K562 (cell line): ENCODE data around the gene MECR. TPM values are rescaled to one million over a fixed set of nuclear protein-coding genes. Genes with fewer than 3 reads are reported as not detected.

Experiments used
- HNRNPLL ChIP-seq: fragments of 200-400 bp; formaldehyde crosslinking; IDR thresholded peaks from 2 replicates; pipeline ENCODE4 v1.6.1; 2017; ENCODE audit warnings: low read length, low read depth, mild to moderate bottlenecking; ENCODE audit not compliant: poor library complexity, severe bottlenecking
- HOXB6 ChIP-seq: fragments of 250-450 bp; sonication (Bioruptor Pico); IDR thresholded peaks from 2 replicates; pipeline ENCODE4 v1.5.1; 2022; ENCODE audit warnings: mild to moderate bottlenecking, borderline replicate concordance
- NONO ChIP-seq, 2 experiments: fragments of 200-400 bp in 1 of 2; fragments of 450-650 bp in 1 of 2; formaldehyde crosslinking in 1 of 2; IDR thresholded peaks; 2 replicates each; pipeline ENCODE4 v1.6.1; 2017; ENCODE audit warnings: low read depth in 2 of 2, mild to moderate bottlenecking in 2 of 2, moderate library complexity in 2 of 2, low read length in 1 of 2
- POLR2AphosphoS2 ChIP-seq: IDR thresholded peaks from 2 replicates; pipeline ENCODE4 v1.6.1; 2012; ENCODE audit warnings: low read length, improper control_type of control experiment
- POLR2B ChIP-seq: fragments of 450-650 bp; IDR thresholded peaks from 2 replicates; pipeline ENCODE4 v1.6.1; 2018; ENCODE audit warnings: low read depth; ENCODE audit not compliant: partially characterized antibody
- RFX7 ChIP-seq: fragments of 250-450 bp; sonication (Bioruptor Pico); IDR thresholded peaks from 2 replicates; pipeline ENCODE4 v1.5.1; 2021; ENCODE audit warnings: mild to moderate bottlenecking
- RUNX1 ChIP-seq: sonication (generic); IDR thresholded peaks from 2 replicates; pipeline ENCODE4 v1.6.1; 2016; ENCODE audit warnings: antibody characterized with exemption, low read depth
- SMAD2 ChIP-seq: fragments of 150-350 bp; IDR thresholded peaks from 2 replicates; pipeline ENCODE4 v1.6.1; 2014; ENCODE audit warnings: low read depth, mild to moderate bottlenecking, low read length
- TCF7L2 ChIP-seq: fragments of 150-350 bp; IDR thresholded peaks from 2 replicates; pipeline ENCODE4 v1.6.1; 2016; ENCODE audit warnings: low read depth, mild to moderate bottlenecking, low read length, moderate library complexity
- ZNF507 ChIP-seq: conservative IDR thresholded peaks from 2 replicates; pipeline ENCODE4 v1.6.1; 2017; ENCODE audit warnings: missing genetic modification characterization, missing compliant biosample characterization
- polyA plus RNA-seq, 8 experiments: library from polyadenylated mRNA; depleted of rRNA in 4 of 8; stranded (reverse) in 5 of 8; unstranded in 3 of 8; fragments of >200 nt; fragmentation: Nextera tagmentation in 2 of 8; fragmentation: Illumina TruSeq in 1 of 8; extraction: Ambion mirVana in 2 of 8; extraction: Trizol in 1 of 8; gene quantifications; 2 replicates each; pipeline versions ENCODE4 v1.2.1 to v1.2.3, GENCODE V29; 2011 to 2014; ENCODE audit warnings: inconsistent platforms in 1 of 8, missing spikeins in 1 of 8
- total RNA-seq, 7 experiments: library from RNA; depleted of rRNA in 6 of 7; stranded (reverse); fragments of >200 nt in 6 of 7; fragmentation: Illumina TruSeq in 2 of 7; extraction: Trizol in 2 of 7; gene quantifications; 2 replicates each; pipeline versions ENCODE4 v1.2.1 to v1.2.3, GENCODE V29; 2011 to 2021; ENCODE audit warnings: low replicate concordance in 1 of 7
- TF ChIP-seq, protein P1 (sequence below), 2 experiments: fragments of 250-450 bp in 1 of 2; fragments of 450-650 bp in 1 of 2; sonication (Bioruptor Pico) in 1 of 2; IDR thresholded peaks; 2 replicates each; pipeline versions ENCODE4 v1.6.1 to v1.8.0; 2016 to 2021; ENCODE audit warnings: mild to moderate bottlenecking in 2 of 2, moderate library complexity in 2 of 2, missing compliant biosample characterization in 1 of 2, missing genetic modification characterization in 1 of 2
- TF ChIP-seq, protein P2 (sequence below), 2 experiments: fragments of 450-650 bp in 1 of 2; sonication (generic) in 1 of 2; formaldehyde crosslinking; conservative IDR thresholded peaks; 2 replicates each; pipeline versions ENCODE4 v1.4.0 to v1.8.1; 2020 to 2022; ENCODE audit warnings: mild to moderate bottlenecking in 1 of 2, missing genetic modification reagents in 1 of 2
- TF ChIP-seq, protein P3 (sequence below): fragments of 450-650 bp; IDR thresholded peaks from 2 replicates; pipeline ENCODE4 v1.6.1; 2017; ENCODE audit warnings: antibody characterized with exemption, mild to moderate bottlenecking
- TF ChIP-seq, protein P4 (sequence below): IDR thresholded peaks from 2 replicates; pipeline ENCODE4 v1.6.1; 2014; ENCODE audit warnings: antibody characterized with exemption
- TF ChIP-seq, protein P5 (sequence below): sonication (generic); formaldehyde crosslinking; IDR thresholded peaks from 2 replicates; pipeline ENCODE4 v1.8.0; 2022; ENCODE audit warnings: missing genetic modification reagents, mild to moderate bottlenecking, borderline replicate concordance

MECR gene
- total and polyA plus RNA-seq, 9 of the 15 experiments (the other 6 are each of a cell fraction or from before 2014, with no cell fraction given): 10.4 to 58.6 (median 42.9) TPM

DNA sequence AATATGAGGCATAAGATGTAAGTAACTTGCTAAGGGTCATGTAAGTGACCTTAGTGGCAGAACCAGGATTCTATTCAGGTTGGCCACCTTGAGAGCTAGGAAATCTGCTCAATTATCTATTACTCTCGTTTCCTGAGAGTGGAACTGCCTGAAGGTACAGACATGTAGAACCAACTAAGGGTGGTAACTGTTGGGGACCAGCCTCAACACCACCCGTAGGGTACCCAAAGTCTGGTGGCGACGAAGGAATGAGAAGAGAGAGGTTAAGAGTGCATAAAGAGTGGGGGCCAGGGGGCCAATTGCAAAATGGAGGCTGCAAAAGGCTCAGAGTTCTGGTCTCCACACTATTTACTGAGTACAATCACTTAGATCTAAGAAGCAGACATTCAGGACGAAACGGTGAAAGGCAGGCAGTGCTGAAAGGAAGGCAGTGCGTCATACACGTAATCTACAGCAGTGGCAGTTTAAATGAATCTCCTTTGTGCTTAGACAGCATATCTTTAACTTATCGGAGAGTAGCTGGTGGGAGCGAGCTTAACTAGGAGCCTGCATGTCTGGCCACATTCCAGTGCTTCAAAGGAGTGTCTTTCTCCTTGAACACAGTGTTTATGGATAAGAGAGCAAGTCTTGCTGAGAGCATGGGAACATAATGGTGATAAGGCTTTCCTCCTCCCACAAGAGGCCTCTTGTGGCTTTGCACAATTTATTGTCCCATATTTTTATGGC lies 74.0 kb downstream of the MECR start (continued):
- TF ChIP-seq, protein P1, sequence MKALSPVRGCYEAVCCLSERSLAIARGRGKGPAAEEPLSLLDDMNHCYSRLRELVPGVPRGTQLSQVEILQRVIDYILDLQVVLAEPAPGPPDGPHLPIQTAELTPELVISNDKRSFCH (CRISPR knock-in tag; IDR thresholded peaks at IDR 0.05): no peak
- TF ChIP-seq, protein P1 (tag; IDR thresholded peaks at IDR 0.05): peak; percentile 83; the same call in 1 of the 2 replicates
- TF ChIP-seq, protein P2, sequence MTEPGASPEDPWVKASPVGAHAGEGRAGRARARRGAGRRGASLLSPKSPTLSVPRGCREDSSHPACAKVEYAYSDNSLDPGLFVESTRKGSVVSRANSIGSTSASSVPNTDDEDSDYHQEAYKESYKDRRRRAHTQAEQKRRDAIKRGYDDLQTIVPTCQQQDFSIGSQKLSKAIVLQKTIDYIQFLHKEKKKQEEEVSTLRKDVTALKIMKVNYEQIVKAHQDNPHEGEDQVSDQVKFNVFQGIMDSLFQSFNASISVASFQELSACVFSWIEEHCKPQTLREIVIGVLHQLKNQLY (CRISPR knock-in tag; conservative IDR thresholded peaks at IDR 0.05): 0 out of 4 replicates have a peak, but pooled peaks of 1 of the 2 experiments have one; percentile 30
- TF ChIP-seq POLR2AphosphoS2 (0 out of 2 replicates have a peak, but pooled peaks have one; percentile 78), RFX7 (CRISPR knock-in tag) (no peak), TCF7L2 (peak; percentile 78; the same call in 1 of the 2 replicates), RUNX1 (0 out of 2 replicates have a peak, but pooled peaks have one; percentile 74), ZNF507 (tag) (no peak), SMAD2 (no peak), HOXB6 (no peak), POLR2B (peak; percentile 13), HNRNPLL (peak; percentile 91), NONO (IDR thresholded peaks at IDR 0.05; ENCODE audit: low read depth in 2 of 2, low read length in 1 of 2) (peak in 1 of 2 experiments; percentile 68; a peak in 1 of 4 replicates)
- TF ChIP-seq, protein P3, sequence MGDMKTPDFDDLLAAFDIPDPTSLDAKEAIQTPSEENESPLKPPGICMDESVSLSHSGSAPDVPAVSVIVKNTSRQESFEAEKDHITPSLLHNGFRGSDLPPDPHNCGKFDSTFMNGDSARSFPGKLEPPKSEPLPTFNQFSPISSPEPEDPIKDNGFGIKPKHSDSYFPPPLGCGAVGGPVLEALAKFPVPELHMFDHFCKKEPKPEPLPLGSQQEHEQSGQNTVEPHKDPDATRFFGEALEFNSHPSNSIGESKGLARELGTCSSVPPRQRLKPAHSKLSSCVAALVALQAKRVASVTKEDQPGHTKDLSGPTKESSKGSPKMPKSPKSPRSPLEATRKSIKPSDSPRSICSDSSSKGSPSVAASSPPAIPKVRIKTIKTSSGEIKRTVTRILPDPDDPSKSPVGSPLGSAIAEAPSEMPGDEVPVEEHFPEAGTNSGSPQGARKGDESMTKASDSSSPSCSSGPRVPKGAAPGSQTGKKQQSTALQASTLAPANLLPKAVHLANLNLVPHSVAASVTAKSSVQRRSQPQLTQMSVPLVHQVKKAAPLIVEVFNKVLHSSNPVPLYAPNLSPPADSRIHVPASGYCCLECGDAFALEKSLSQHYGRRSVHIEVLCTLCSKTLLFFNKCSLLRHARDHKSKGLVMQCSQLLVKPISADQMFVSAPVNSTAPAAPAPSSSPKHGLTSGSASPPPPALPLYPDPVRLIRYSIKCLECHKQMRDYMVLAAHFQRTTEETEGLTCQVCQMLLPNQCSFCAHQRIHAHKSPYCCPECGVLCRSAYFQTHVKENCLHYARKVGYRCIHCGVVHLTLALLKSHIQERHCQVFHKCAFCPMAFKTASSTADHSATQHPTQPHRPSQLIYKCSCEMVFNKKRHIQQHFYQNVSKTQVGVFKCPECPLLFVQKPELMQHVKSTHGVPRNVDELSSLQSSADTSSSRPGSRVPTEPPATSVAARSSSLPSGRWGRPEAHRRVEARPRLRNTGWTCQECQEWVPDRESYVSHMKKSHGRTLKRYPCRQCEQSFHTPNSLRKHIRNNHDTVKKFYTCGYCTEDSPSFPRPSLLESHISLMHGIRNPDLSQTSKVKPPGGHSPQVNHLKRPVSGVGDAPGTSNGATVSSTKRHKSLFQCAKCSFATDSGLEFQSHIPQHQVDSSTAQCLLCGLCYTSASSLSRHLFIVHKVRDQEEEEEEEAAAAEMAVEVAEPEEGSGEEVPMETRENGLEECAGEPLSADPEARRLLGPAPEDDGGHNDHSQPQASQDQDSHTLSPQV: peak; percentile 90
- TF ChIP-seq, protein P4, sequence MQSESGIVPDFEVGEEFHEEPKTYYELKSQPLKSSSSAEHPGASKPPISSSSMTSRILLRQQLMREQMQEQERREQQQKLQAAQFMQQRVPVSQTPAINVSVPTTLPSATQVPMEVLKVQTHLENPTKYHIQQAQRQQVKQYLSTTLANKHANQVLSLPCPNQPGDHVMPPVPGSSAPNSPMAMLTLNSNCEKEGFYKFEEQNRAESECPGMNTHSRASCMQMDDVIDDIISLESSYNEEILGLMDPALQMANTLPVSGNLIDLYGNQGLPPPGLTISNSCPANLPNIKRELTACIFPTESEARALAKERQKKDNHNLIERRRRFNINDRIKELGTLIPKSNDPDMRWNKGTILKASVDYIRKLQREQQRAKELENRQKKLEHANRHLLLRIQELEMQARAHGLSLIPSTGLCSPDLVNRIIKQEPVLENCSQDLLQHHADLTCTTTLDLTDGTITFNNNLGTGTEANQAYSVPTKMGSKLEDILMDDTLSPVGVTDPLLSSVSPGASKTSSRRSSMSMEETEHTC: peak; percentile 46; the same call in 1 of the 2 replicates
- TF ChIP-seq, protein P5, sequence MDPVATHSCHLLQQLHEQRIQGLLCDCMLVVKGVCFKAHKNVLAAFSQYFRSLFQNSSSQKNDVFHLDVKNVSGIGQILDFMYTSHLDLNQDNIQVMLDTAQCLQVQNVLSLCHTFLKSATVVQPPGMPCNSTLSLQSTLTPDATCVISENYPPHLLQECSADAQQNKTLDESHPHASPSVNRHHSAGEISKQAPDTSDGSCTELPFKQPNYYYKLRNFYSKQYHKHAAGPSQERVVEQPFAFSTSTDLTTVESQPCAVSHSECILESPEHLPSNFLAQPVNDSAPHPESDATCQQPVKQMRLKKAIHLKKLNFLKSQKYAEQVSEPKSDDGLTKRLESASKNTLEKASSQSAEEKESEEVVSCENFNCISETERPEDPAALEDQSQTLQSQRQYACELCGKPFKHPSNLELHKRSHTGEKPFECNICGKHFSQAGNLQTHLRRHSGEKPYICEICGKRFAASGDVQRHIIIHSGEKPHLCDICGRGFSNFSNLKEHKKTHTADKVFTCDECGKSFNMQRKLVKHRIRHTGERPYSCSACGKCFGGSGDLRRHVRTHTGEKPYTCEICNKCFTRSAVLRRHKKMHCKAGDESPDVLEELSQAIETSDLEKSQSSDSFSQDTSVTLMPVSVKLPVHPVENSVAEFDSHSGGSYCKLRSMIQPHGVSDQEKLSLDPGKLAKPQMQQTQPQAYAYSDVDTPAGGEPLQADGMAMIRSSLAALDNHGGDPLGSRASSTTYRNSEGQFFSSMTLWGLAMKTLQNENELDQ (CRISPR knock-in tag): peak; percentile 55; the same call in 1 of the 2 replicates
